Fibroblast of skin of scalp (primary cell): ENCODE results near the gene MORF4L1.
"Not testable (repeated sequence)": the region's sequence is repeated elsewhere in the genome, so short reads cannot be mapped to it uniquely, and the experiment has no call there.

Experiments
- DNase-seq: peaks from one replicate; pipeline ENCODE4 v3.0.0-alpha.2; 2013

The MORF4L1 gene

GRCh38 chr15:78859971-78860719, 12.5 kb upstream of the MORF4L1 start:
- peak; percentile 94 for DNase-seq

GRCh38 chr15:78865585-78865984, 7.1 kb upstream of the MORF4L1 start:
- DNase-seq, result not testable (repeated sequence)

DNA sequence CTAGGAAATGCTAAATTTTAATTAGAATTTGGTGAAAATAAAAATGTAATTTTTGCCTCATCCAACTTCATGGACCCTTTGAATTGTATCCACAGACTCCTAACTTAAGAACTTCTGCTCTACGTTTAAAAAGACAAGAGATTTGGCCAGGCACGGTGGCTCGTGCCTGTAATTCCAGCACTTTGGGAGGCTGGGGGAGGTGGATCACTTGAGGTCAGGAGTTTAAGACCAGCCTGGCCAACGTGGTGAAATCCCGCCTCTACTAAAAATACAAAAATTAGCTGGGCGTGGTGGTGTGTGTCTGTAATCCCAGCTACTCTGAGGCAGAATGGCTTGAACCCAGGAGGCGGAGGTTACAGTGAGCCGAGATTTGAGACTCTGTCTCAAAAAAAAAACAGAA, 6.7 kb upstream of the MORF4L1 start:
- not testable (repeated sequence) for DNase-seq

GRCh38 chr15:78866803-78867202, 5.9 kb upstream of the MORF4L1 start:
- DNase-seq, result no peak

GRCh38 chr15:78868366-78868765, 4.3 kb upstream of the MORF4L1 start:
- no peak for DNase-seq

- not testable (repeated sequence) for DNase-seq
Observed at GRCh38 chr15:78871483-78872127, 1.1 kb upstream of the MORF4L1 start.

DNA sequence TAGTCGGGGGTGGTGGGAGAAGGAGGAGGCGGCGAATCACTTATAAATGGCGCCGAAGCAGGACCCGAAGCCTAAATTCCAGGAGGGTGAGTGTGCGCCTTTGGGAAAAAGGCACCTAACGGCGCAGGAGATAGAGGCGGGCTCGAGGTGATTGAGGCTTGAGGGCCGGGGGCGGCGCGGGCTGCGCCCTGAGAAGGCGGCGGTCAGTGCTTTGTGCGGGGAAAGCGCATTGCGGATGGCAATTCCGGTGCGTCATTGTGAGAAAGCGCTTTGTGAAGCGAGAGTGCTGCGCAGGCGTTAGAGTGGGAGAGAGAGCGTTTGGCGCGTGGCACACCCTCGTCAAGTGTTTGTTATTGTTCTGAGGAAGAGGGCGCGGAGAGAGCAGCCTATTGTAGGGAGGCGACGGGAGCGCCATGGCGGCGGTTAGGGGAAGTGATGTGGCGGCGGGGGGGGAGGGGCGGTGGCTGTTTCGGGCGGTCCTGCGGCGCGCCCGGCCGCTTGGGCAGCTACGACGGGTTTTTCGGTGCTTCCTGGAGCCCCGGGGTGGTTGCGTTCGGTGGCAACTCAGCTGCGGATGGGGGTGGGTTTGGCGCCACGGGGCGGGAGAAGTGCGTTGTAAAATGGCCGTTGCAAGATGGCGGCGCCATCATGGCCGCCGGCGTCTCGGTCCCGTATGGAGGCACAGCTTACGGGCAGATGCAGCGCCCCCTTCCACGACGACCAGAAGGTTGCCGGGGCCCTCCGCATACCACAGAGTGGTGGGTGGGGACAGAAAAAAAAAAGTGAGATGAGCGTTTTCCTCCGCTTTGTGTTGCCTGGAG, 492 bp downstream of the MORF4L1 start:
- DNase-seq, result peak; percentile 97

DNA sequence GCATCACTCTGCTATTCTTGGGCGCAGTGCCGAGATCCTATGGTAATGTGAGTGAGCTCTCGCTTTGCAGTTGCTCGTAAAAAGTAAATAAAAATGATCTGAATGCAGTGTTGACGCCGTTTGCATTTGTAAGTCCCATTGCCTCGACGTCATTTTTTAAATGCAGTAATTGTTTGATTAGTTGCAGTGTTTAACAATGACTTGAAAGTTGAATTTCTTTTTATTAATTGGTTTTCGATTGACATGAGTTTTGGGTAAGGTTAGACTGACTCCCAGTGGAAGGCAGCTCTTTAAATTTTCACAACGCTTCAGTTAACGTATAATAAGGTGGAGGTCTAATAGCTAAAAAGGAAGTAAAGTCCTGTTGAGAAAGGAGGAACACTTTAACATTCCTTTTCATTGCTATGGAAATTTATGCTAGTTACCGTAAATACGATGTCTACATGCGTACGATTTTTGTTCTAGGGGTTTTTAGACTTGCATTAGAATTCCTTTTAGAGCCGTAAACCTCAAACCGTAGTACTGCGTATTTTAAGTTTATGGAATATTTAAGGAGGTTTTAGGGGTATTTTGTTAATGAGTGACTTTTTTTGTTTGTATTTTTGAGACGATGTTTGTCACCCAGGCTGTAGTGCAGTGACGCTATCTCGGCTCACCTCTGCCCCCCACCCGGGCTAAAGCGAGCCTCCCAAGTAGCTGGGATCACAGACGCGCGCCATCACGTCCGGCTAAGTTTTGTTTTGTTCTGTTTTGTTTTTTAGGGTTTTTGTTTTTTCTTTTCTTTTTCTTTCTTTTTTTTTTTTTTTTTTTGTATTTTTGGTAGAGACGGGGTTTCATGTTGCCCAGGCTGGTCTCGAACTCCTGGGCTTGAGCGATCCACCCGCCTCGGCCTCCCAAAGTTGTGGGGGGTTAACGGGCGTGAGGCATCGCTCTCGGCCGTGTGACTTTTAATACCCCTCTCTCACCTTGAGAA, 1.4 kb downstream of the MORF4L1 start:
- DNase-seq, result peak; percentile 21

- peak; percentile 12 for DNase-seq
Observed at GRCh38 chr15:78875107-78875914, 2.6 kb downstream of the MORF4L1 start.

GRCh38 chr15:78876954-78877353, 4.3 kb downstream of the MORF4L1 start:
- DNase-seq, result peak; percentile 33

- DNase-seq, result peak; percentile 76
Observed at GRCh38 chr15:78878356-78878755, 5.7 kb downstream of the MORF4L1 start.

DNA sequence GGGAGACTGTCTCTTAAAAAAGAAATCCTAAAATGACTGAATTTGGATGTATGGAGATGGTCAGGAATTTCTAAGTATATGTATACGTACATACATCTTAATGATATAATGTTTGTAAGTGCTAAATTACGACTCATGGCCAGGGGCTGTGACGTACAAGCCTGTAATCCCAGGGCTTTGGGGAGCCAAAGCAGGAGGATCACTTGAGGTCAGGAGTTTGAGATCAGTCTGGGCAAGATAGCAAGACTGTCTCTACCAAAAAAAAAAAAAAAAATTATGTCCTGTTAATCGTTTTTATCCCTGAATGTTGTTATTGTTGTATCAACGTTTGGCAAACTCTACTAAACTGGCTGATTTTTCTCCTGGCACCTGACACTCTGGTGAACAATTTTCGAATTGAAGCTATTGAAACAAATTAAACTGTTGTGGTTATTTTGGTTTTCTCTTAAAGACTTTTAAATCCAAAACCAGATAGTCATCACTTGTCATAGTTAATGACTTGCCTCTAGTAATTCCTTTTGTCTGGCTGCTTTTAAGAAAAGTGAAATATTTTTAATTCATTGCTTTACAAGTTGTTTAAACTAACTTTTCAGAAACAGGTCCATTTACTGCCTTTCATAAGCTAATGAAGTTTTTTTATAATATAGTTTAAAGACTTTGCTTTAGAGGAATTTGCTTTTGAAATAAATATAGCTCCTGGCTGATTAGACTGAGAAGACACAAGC, 7.0 kb downstream of the MORF4L1 start:
- DNase-seq, result peak; percentile 36

DNA sequence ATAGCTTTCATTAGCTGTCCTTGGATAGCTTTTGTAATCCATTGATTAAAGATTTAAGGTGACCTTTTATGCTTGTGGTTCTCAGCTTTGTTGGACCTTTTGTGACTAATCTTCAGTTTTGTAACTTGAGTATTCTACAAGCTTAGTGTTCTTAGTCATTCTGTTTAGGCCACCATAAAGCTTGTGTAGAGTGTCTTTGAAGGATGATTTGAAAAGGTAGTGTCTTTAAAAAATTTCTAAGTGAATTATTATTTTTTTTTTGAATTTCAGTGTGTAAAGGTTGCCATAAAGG, 7.5 kb downstream of the MORF4L1 start:
- no peak for DNase-seq

GRCh38 chr15:78880813-78881212, 8.1 kb downstream of the MORF4L1 start:
- DNase-seq, result peak; percentile 68

DNA sequence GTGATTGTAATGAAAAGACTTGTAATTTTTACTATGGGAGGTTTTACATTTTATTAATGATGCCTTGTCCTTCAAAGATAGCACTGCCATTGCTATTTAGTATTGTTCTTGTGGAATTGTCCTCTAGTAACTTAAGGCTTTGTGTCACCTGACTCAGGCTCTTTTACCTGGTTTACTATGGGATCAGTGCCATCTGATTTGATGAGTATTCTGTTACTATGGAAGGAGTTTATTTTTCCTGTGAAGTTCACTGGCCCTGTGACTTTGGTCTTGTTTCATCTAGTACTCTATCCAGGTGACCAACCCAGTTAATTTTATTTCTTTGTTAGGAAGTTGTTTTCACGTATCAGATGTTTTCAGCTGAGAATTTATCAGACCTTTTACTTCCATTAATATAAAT, 9.0 kb downstream of the MORF4L1 start:
- no peak for DNase-seq

GRCh38 chr15:78889000-78889399, 16.3 kb downstream of the MORF4L1 start:
- DNase-seq, result no peak

DNA sequence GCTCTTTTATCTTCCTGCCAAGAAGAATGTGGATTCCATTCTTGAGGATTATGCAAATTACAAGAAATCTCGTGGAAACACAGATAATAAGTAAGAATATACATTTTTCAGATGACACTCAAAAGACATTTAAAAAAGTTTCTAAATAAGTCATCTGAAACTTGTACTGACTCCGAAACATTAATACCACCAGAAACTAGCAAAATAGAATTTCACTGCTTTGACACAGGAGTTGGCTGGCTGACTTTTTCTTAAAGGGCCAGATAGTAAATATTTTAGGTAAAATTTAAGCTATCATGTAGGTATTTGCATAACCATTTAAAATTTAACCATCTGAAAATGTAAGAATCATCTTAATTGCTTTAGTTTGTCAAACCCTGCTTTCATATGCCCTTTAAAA, 20.8 kb downstream of the MORF4L1 start:
- no peak for DNase-seq

GRCh38 chr15:78895471-78895870, 22.8 kb downstream of the MORF4L1 start:
- DNase-seq, result no peak

DNA sequence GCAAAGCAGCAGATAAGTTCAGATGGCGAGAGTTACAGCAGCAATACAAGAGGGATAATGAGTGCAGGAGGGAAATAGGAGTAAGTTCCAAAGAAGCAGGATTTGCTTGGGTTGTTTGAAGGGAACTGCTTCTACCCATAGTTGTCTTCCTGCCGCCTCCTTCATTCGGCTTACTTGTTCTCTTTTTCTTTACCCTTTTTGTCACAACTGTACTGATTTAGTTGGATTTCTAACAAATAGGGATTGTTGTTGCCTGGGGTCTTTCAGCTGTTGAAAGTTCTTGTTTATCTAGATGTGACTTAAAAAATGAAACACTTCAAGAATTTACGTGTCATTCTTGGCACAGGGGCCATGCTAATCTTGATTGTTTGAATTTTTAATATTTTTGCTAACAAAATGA, 25.9 kb downstream of the MORF4L1 start:
- no peak for DNase-seq

DNA sequence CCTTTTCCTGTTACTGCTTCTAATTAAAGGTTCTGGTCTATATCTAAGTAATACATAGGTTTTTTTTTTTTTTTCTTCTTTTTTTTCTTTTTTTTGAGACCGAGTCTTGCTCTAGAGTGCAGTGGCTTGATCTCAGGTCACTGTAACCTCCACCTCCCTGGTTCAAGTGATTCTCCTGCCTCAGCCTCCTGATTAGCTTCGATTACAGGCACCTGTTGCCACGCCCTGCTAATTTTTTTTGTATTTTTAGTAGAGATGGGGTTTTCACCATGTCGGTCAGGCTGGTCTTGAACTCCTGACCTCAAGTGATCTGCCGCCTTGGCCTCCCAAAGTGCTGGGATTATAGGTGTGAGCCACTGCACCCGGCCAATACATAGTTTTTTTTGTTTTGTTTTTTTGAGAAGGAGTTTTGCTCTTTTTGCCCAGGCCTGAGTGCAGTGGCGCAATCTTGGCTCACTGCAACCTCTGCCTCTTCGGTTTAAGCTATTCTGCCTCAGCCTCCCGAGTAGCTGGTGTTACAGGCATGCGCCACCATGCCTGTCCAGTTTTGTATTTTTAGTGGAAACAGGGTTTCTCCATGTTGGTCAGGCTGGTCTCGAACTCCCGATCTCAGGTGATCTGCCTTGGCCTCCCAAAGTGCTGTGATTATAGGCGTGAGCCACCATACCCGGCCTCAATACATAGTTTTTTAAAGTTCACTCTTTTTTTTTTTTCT, 28.3 kb downstream of the MORF4L1 start:
- DNase-seq, result not testable (repeated sequence)
